ENCODE measurements around the gene GNG4. TPM values are rescaled to one million over a fixed set of nuclear protein-coding genes. Genes with fewer than 3 reads are reported as not detected.
A peak's percentile ranks its signal among the peaks of the same experiment; 100 is the strongest.

The GNG4 gene
- total and polyA plus RNA-seq, 9 of the 15 experiments (the other 6 are each of a cell fraction or from before 2014, with no cell fraction given): 0.06 to 0.58 (median 0.08) TPM; not detected in 4

GRCh38 chr1:235503403-235504121, 146.0 kb downstream of the GNG4 start (continued):
- TF ChIP-seq ZNF398 (CRISPR knock-in tag; IDR thresholded peaks at IDR 0.05) (no peak), CLOCK (CRISPR knock-in tag; IDR thresholded peaks at IDR 0.05; ENCODE audit: borderline replicate concordance) (no peak), MCM3 (IDR thresholded peaks at IDR 0.05) (no peak), MED1 (CRISPR knock-in tag; IDR thresholded peaks at IDR 0.05; ENCODE audit: borderline replicate concordance) (no peak), POU5F1 (IDR thresholded peaks at IDR 0.05; ENCODE audit: borderline replicate concordance, low read depth, low read length, partially characterized antibody) (no peak), BRD4 (IDR thresholded peaks at IDR 0.05) (no peak), STAT5B (CRISPR knock-in tag; IDR thresholded peaks at IDR 0.05) (no peak), CREM (IDR thresholded peaks at IDR 0.05; ENCODE audit: low read depth) (0 out of 2 replicates have a peak, but pooled peaks have one; percentile 2), SAFB (IDR thresholded peaks at IDR 0.05; ENCODE audit: borderline replicate concordance, low read depth, low read length) (no peak), FOXP1 (CRISPR knock-in tag; IDR thresholded peaks at IDR 0.05) (no peak), SETDB1 (IDR thresholded peaks at IDR 0.05; ENCODE audit: low read length) (no peak), CTCFL (IDR thresholded peaks at IDR 0.05; ENCODE audit: borderline replicate concordance, insufficient read depth, low read depth, low read length, poor library complexity, severe bottlenecking) (no peak), RBBP5 (IDR thresholded peaks at IDR 0.05; ENCODE audit: borderline replicate concordance, insufficient read depth, low read length, poor library complexity, severe bottlenecking) (peak; percentile 96), CREB3 (tag; conservative IDR thresholded peaks at IDR 0.05; ENCODE audit: low read depth) (no peak), ZEB2 (IDR thresholded peaks at IDR 0.05) (no peak; the same call in 1 of the 2 replicates), RBM39 (optimal IDR thresholded peaks at IDR 0.05; ENCODE audit: low read depth, low read length) (no peak), SMAD4 (CRISPR knock-in tag; conservative IDR thresholded peaks at IDR 0.05) (0 out of 2 replicates have a peak, but pooled peaks have one; percentile 49), CBFA2T2 (conservative IDR thresholded peaks at IDR 0.05) (no peak), PHF8 (IDR thresholded peaks at IDR 0.05; ENCODE audit: borderline replicate concordance, low read length) (no peak), COPS2 (conservative IDR thresholded peaks at IDR 0.05) (no peak), SREBF2 (CRISPR knock-in tag; IDR thresholded peaks at IDR 0.05) (no peak)

All from K562 (cell line).